Measurements from ENCODE around the gene CRB1.

DNA sequence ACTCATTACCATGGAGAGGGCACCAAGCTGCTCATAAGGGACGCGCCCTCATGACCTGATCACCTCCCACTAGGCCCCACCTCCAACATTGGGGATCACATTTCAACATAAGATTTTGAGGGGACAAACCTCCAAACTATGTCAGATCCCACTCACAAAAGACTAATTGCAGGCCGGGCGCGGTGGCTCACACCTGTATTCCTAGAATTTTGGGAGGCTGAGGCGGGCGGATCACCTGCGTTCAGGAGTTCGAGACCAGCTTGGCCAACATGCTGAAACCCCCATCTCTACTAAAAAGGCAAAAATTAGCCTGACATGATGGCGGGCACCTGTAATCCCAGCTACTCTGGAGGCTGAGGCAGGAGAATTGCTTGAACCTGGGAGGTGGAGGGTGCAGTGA is 228.7 kb downstream of the CRB1 start:
- TF ChIP-seq, protein P1, sequence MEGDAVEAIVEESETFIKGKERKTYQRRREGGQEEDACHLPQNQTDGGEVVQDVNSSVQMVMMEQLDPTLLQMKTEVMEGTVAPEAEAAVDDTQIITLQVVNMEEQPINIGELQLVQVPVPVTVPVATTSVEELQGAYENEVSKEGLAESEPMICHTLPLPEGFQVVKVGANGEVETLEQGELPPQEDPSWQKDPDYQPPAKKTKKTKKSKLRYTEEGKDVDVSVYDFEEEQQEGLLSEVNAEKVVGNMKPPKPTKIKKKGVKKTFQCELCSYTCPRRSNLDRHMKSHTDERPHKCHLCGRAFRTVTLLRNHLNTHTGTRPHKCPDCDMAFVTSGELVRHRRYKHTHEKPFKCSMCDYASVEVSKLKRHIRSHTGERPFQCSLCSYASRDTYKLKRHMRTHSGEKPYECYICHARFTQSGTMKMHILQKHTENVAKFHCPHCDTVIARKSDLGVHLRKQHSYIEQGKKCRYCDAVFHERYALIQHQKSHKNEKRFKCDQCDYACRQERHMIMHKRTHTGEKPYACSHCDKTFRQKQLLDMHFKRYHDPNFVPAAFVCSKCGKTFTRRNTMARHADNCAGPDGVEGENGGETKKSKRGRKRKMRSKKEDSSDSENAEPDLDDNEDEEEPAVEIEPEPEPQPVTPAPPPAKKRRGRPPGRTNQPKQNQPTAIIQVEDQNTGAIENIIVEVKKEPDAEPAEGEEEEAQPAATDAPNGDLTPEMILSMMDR (IDR thresholded peaks at IDR 0.05; ENCODE audit: borderline replicate concordance, extremely low read depth, low read length, poor library complexity, severe bottlenecking), result no peak
- no peak for TF ChIP-seq EZH2 (IDR thresholded peaks at IDR 0.05; ENCODE audit: borderline replicate concordance, low read depth, low read length, severe bottlenecking)
